HG02943 (cell line): ENCODE data around the gene CEND1.

Source experiments
- ATAC-seq: cut with Tn5 transposase; IDR thresholded peaks from one replicate; pipeline ENCODE4 v1.9.1; 2021; ENCODE audit warnings: mild to moderate bottlenecking, low read depth, moderate library complexity; ENCODE audit not compliant: unreplicated experiment

CEND1 gene

DNA sequence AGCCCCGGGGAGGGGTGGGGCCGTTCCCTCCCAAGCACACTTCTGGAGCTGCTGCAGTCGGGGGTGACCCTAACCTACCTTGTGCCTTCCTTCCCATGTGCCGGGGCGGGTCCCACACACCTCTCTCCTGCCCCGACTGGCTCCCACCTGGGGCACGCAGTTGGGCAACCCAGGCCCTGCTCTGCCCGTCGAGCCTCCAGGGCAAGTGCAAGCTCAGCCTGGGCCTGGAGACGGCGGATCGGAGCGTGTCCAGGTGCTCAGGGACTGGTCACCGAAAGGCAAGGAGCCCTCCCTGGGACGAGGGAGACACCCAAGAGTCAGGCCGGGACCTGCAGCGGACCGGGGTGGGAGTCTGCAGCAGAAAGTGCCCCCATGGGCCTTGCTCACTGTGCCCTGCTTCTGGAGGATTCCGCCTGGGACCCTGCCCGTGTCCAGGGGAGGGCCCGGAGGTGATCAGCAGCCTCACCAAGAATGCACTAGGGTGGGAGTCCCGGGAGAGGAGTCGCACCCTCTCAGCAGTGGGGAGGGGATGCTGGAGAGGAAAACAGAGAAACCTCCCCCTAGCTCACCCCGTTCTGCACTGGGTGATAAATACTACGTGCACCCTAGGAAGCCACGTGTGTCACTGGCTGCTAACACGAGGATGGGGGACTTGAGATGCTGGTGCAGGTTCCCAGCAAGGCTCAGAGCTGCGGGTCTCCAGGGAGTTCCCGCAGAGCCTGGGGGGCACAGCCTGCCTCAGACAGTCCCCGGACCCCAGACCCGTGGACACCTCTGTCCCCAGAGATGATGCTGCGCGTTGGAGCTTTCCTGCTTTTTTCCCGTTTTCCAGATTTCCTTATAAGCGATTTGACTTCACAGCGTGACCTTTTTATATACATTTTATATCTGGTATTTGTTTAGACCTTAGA lies 7.4 kb downstream of the CEND1 start:
- no peak for ATAC-seq

DNA sequence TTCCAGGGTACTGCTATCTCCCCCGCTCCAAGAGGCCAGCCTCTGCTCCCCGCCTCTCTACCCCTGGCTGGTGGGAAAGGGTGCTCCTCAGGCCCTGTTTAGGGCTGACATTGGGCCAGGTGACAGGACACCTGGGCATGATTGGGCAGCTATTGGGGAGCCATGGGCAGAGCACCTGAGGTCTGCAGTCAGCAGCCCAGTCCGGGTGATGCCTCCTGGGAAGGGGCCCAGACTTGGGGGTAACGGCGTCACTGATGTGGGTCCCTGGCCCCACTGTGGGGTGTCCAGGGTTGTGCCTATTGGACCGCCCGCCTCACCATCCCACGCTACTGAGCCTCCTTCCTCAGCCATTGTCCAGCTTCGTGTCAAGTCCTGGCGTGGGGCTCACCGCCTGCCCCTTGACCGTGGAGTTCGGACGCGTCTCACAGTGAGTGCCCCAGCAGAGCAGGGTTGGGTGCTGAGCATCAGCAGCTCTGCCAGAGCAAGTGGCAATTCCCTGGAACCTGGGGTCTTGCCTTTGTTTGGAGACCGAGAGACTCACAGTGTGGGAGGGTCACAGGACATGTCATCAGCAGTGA lies 9.8 kb downstream of the CEND1 start:
- no peak for ATAC-seq

DNA sequence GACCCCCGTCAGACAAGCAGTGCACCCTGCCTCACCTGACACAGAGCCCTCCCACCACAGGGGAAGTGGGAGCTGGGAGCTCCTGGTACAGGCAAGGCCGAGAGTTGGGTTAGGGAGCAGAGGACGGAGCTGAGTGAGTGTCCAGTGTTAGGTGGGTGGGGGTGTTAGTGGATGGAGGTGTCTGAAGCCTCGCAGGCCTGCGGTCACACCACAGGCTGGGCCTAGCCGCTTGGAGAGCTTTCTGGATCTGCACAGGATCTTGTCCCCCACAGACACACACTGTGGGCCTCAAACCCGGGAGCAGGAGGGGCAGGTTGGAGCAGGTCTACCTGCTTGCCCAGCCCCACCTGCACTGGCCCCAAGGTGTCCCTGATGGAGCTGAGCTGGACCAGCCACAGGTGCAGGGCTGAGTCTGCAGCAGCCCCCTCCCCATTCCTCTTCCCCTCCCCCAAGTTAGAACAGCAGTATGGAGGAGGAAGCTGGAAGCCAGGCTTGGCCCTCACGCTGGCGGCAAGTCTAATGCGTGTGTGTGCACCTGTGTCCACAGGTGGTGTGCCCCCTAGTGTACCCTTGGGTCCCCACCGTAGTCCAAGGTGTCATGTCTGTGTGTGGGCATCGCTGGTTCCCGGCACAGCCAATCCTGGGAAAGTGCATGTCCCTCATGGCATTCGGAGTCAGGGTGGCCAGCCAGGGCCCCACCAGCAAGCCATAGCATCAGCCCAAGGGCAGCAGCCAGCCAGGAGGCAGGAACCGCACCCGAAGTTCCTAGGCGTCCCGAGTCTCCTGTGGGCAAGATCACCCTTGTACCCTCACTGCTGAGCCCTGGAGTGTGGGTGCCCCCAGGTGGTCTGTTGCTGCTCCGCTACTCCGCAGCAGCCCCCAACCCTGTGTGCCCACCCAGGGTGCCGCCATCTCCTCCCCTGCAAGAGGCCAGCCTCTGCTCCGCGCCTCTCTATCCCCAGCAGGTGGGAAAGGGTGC lies 10.6 kb downstream of the CEND1 start:
- ATAC-seq = no peak

DNA sequence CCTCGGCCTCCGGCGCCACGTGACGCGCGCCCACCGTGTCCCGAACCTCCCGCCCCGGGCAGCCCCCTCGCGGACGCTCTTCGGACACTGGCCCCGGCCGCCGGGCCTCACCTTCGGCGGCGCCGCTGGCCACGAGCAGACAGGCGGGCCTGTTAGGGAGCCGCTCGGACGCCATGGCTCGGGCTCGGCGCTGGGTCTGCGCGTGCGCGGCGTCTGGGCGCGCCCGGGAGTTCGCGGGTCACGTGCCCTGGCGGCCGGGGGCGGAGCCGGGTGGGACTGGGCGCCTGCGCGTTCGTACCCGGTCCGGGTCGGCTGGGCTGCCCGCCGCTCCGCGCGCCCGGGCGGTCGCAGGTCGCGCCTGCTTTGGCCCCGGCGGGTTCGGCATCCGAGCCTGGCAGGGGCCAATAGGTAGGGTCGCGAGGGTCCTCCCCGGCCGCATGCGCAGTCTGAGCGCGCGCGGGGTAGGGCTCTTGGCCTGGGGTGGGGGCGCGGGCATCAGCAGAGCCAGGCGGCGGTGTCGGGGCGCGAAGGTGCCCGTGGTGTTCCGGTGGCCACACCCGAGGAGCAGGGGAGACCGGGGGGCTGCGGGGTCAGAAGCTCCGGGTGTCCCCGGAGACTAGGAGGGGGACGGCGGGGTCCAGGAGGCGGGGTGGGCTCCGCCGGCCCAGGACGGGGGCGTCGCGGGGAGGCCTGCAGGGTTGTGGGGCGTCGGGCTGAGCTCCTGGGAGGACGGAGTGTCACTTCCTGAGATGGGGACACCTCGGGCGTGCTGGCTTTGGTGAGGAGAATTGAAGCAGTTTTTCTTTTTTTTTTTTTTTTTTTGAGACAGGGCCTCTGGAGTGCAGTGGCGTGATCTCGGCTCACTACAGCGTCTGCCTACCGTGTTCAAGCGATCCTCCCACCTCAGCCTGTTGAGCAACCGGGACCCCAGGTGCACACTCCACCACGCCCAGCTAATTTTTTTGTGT lies 12.3 kb downstream of the CEND1 start, which contains the start of gene GATD1:
Gene GATD1 (minus strand): TSS at position 200 of the 968 bp plus-strand sequence. CDS start 25 bp downstream, at position 175.
- ATAC-seq = peak; percentile 57

DNA sequence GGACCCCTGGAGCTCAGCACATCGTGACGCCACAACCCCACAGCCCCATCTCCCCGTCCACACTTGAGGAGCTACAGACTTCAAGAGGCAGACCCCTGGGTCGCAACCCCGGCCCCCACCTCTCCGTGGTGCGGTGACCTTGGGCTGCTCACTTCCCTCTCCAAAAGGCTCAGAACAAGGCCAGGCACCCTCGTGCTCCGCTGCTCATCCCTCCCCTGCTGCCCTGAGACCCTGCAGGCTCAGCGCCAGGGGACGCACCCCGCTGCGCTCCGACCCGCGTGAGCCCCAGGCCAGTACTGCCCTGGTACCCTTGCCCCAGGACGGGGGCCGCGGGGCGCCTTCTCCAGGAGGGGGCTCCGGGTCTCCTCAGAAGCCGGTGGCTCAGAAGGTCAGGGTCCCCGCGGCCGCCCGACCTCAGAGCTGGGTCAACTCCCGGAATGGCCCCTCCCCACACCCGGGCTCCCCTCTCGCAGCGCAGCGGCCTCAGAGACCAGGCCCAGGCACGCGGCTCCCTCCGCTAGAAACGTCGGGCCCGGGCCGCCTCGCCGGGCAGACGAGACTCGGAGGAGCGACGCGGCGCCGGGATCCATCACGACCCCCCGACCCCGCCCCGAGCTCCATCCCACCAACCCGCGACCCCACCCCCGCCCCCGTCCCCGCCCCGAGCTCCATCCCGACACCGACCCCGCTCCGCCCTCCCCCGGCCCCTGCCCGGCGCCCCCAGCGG lies 13.2 kb downstream of the CEND1 start:
- peak; percentile 34 for ATAC-seq

DNA sequence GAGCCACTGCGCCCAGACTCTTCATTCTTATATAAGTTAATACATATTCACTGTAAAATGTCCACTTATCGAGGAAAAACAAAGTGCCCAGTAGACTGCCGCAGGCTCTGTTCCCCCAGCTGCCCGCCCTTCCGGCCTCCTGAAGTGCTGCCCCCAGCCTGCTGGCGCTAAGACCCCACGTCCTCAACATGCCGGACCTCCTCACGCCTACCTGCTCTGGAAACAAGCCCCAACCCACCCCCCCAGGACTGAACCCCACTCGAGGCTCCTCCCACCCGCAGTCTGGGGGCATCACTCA lies 13.7 kb downstream of the CEND1 start:
- no peak for ATAC-seq

DNA sequence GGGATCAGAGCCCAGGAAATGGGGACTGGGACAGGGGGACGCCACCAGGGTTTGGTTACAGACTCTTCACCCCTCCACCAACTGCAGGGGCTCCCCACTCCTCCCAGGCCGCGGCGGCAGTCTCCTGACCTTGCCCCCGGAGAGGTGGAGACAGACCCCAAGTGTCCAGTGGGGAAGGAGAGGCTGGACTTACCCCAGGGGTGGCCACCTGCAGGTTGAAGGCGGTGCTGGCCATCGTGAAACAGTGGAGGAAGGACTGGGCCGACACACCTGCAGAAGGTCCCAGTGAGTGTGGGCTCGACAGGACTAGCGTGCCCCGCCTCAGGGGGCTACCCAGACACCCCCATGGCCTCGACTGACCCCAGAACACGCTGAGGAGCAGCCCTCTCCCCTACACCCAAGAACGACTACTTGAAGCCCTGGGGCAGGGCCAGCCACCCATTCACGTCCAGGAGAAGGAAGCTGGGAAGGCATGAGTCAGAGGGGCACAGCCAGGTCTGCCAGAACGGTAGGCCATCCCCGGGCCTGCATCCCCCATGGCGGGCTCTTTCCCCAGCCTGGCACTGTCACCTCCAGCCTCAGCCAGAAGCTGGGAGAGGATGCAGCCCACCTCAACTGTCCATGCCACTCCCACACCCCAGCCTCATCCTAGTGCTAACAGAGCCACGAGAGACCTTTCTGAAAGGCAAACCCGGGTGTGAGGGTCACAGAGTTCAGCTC lies 14.9 kb downstream of the CEND1 start:
- no peak for ATAC-seq

DNA sequence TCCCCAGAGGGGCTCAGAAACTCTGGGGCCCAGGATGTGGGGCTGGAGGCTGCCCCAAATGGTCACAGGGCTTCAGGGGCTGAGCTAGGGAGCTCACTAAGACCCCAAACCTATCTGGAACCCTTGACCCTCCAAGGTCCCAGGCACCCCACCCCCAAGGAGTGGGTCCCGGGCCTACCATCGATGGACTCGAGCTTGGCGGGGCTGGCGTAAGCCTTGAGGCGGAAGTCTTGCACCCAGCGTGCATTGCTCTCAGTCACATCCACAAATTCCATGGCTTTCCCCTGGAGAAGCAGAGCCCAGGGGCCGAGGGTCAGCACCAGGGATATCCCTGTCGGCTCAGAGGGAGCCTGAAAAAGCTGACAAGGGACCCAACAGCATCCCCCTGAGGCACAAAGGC lies 16.1 kb downstream of the CEND1 start:
- no peak for ATAC-seq

DNA sequence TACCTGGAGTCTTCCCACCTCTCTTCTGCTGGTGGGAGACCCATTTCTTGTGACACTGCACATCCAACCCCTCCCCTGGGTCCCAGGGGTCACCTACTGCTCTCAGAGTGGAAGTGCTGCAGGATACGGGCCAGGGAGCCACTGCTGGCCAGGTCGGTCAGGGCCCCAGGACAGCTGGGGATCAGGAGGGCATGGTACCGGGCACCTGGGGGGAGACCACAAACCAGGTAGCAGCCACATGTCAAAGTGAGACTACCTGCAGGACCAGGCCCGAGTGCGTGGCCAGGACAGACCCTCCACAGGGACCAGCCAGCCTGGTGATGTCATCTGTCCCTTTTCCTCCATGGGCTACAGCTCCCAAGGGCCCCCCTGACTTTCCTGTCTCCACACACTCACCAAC lies 16.5 kb downstream of the CEND1 start:
- ATAC-seq = no peak

DNA sequence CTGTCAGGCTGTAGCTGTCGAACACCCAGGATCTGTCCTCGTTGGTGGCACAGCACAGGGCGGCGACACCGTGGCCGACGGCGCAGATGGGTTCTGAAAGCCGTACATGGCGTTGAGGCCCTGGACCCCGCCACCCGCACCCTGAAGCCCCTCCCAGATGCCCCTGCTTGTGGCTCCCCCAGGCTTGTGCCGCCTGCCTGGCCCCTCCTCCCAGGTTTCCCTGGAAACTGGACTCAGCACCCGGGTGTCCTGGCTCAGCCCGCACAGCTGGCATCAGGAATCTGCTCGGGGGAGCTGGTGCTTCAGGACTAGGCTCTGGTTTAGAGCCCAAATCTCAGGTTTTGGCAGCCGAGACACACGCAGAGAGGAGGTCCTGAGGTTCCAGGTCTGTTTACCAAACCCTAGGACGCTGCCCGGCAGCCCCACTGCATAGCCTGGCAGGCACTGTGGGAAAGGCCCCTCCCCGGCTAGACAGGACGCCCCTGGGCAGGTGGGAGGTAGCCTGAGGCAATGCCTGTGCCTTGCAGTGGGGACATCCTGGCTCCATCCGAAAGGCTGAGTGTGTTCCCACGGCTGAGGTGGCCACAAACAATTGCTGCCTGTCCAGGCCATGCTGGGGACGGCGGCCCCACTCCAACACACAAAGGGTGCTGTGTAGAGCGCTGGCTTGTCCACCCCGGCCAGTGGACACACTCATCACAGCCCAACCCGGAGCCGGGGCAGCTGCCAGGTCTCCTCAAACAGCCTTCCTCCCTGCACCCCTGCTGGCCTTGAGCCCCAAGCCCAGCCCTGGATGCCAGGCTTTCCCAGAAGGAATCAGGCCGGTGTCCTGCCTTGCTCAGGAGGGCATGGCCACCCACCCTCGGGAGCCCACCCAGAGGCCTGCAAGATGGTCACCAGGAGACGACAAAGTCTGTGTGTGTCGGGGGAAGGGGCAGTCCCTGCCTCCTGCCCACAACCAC lies 17.2 kb downstream of the CEND1 start:
- no peak for ATAC-seq

DNA sequence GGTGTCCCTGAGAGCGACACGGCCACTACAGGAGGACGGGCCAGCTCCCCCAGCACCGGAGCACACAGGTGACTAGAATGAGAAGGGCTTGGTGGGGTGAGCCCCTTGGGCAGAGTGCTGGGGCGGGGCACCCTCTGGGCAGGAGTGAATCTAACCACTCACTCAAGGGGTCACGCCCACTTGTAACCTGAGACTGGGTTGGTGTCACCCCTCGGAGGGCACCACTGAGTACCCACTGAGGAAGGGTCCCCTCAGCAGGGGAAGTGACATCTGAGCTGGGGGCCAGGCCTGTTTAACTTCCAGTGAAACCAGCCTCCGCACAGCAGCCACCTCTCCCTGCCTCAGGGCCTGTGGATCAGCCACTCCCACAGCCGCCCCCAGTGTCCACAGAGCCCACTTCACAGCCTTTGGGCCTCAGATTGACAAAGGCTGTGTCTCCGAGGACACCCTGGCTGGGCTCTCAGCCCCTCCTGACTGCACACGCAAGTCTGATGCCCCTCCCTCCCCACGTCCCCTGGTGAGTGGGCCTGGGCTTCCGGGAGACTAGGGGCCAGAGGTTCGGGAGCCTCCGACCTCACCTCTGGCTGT lies 18.2 kb downstream of the CEND1 start:
- ATAC-seq = no peak

DNA sequence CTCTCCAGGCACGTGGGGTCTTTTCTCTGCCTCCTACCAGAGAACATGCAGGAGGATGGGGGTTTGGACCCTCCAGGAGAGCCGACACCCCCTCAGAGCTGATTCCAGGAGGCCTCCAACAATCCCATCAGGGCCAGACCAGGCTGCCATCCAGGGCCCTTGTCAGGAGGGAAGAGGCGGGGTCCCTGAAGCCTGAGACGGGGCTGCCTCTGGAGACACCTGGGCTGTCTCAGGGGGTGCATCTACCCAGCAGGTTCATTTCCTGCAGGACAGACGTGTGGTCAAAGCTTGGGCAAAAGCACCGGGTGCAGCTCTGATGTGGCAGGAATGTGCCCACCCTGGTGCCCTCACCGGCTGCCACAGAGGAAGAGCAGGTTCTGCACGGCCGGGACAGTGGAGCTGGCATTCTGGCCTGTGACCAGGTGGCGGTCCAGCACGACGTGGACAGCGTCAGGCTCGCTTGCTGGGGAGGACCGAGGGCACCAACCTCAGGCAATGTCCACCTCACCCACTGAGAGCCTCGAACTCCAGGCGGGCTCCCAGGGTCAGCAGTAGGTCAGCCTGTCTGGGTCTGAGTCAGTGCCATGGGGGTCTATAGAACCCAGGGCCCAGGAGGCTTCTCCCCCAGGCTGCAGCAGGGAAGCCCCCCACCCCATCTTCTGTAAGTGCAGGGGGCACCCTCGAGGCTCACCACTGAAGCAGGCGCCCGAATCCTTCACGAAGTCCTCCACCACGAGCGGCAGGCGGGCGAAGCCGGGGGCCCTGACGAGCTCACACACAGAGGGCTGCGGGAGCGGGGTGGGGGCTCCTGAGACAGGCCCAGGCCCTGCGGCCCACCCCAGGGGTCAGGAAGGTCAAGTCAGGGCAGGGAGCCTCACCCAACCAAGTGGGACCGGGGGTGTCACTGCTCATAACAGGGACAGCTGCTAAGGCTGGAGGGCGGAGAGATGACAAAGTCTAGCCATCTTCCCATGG lies 19.0 kb downstream of the CEND1 start:
- ATAC-seq = no peak

DNA sequence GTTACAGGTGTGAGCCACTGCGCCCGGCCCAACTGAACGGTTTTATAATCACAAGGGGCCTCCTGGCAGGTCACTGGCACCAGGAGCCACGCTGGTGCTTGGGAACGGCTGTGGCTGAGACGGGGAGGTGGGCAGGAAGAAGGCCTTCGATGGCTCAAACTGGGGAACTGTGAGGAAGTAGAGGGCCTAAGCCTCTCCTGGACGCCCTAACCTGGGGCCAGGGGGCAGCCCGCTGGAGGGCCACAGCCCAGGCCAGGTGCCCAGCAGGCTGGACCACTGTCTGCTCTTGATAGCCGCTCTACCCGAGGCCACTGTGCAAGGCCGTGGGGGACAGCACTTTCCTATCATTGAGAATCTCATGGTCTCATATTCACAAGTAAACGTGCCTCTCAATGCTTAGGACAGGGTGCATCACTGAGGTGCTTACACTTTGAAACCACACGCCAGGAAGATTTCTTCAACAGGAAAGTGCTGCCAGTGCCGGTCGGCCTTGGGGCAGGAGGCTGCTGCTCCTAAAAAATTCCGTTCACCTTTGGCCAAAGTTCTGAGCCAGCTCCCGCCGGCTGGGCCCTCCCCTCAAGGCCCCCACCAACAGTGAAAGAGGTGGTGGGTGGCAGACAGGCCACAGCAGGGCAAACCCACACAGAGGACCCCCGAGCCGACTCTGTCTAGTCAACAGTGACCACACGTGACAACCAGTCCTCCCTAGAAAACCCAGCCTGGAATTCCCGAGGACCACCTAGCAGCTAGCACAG lies 19.8 kb downstream of the CEND1 start:
- ATAC-seq = no peak

DNA sequence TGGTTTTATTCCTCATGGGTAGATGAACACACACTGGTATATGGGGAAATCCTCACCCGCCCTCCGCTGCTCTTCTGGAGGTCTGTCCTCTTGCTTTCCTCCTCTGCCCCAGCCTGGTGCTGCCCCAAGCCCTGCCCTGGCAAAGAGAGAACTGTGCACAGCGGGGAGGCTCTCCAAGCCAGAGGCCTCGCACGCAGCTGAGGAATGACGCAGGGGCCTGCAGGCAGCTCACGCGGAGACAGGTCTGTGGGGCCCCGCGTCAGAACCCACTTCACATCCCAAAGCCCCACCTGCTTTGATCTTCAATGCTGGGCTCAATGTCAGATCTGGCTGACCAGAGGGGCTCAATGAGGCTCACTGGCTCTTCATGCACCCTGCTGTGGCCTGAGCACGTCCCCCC lies 22.7 kb downstream of the CEND1 start:
- no peak for ATAC-seq

DNA sequence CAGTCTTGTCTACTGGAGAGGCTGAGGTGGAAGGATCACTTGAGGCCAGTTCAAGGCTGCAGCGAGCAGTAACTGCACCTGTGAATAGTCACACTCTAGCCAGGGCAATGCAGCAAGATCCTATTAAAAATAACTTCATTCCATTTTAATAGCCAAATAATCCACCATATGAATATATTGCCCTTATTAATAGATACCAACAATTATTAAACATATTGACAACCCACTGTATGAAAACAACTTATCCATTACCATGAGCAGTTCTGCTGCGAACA lies 23.0 kb downstream of the CEND1 start:
- no peak for ATAC-seq
